ENCODE results near the gene ANO7. TPM values are rescaled to one million over a fixed set of nuclear protein-coding genes. Genes with fewer than 3 reads are reported as not detected.

ANO7 gene
- total RNA-seq, 1 experiment from 2014 or later, result 0.84 TPM

DNA sequence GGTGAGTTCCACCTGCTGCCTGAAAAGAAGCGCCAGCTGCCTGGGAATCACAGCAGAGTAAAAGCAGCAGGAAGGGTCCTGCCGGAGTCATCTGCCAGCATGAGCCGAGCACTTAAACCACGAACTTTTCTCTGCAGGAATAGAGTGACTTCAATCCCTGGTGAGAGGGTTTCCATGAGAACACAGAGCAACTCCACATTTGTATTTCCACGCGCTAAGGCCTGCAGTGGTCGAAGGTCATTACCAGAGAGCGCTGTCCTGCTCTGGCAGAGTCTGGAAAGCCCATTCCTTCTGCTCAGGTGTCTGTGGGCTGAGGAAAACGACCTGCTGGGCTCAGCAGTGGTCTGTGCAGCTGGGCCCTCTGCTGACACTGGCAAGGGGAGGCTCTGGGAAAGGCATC is 45.9 kb upstream of the ANO7 start:
- no peak overlapping the region for H3K4me2 ChIP-seq (ENCODE audit: low read length)
- H3K4me3 ChIP-seq (replicated peaks in 1 of 2; ENCODE audit: low read depth in 1 of 2, low read length in 2 of 2), result no peak overlapping the region
- RAD21 ChIA-PET (ENCODE audit: low non-redundant PET in 1 of 2, low total read pairs in 2 of 2, uncharacterized antibody in 2 of 2, unreplicated experiment in 2 of 2), result no interaction called here
- H2AFZ ChIP-seq (ENCODE audit: low read depth, low read length, poor library complexity, severe bottlenecking), result no peak overlapping the region
- no peaks in the 10 kb centered on the region for H3K27me3 ChIP-seq (ENCODE audit: insufficient read depth, low read length)
- DNase-seq (ENCODE audit: low read depth, low spot score) (no peak), ATAC-seq (no peak)
- H3K36me3 ChIP-seq (ENCODE audit: control insufficient read depth in 1 of 2, insufficient read depth in 2 of 2, low read length in 2 of 2), result peaks cover 0 to 4% of the 10 kb centered on the region in 2 experiments; a peak in 2 of 4 replicates
- intact Hi-C loops (cut with micrococcal nuclease), result no loop called here
- POLR2A ChIA-PET, result no interaction called here
- CTCF ChIA-PET, result no interaction called here
- H3K9me2 ChIP-seq (ENCODE audit: insufficient read depth), result no peaks in the 10 kb centered on the region
- H3K9me3 ChIP-seq (ENCODE audit: control insufficient read depth in 1 of 2, insufficient read depth in 1 of 2, low read depth in 1 of 2, low read length in 2 of 2), result no peaks in the 10 kb centered on the region
- H3K27ac ChIP-seq (ENCODE audit: low read depth, low read length), result no peak overlapping the region
- no peak for TF ChIP-seq POLR2A (IDR thresholded peaks at IDR 0.05; ENCODE audit: borderline replicate concordance, extremely low read depth, insufficient read depth, insufficient read length)
- TF ChIP-seq ZFX (IDR thresholded peaks at IDR 0.05), result no peak
- no peak for TF ChIP-seq SRF (IDR thresholded peaks at IDR 0.05; ENCODE audit: low read depth)
- TF ChIP-seq, protein P1, sequence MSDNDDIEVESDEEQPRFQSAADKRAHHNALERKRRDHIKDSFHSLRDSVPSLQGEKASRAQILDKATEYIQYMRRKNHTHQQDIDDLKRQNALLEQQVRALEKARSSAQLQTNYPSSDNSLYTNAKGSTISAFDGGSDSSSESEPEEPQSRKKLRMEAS (IDR thresholded peaks at IDR 0.05), result no peak
- TF ChIP-seq, protein P2, sequence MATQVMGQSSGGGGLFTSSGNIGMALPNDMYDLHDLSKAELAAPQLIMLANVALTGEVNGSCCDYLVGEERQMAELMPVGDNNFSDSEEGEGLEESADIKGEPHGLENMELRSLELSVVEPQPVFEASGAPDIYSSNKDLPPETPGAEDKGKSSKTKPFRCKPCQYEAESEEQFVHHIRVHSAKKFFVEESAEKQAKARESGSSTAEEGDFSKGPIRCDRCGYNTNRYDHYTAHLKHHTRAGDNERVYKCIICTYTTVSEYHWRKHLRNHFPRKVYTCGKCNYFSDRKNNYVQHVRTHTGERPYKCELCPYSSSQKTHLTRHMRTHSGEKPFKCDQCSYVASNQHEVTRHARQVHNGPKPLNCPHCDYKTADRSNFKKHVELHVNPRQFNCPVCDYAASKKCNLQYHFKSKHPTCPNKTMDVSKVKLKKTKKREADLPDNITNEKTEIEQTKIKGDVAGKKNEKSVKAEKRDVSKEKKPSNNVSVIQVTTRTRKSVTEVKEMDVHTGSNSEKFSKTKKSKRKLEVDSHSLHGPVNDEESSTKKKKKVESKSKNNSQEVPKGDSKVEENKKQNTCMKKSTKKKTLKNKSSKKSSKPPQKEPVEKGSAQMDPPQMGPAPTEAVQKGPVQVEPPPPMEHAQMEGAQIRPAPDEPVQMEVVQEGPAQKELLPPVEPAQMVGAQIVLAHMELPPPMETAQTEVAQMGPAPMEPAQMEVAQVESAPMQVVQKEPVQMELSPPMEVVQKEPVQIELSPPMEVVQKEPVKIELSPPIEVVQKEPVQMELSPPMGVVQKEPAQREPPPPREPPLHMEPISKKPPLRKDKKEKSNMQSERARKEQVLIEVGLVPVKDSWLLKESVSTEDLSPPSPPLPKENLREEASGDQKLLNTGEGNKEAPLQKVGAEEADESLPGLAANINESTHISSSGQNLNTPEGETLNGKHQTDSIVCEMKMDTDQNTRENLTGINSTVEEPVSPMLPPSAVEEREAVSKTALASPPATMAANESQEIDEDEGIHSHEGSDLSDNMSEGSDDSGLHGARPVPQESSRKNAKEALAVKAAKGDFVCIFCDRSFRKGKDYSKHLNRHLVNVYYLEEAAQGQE (IDR thresholded peaks at IDR 0.05; ENCODE audit: low read depth), result no peak
- TF ChIP-seq ZNF274 (IDR thresholded peaks at IDR 0.05; ENCODE audit: low read depth, low read length), result no peak
- TF ChIP-seq TCF7L2 (IDR thresholded peaks at IDR 0.05; ENCODE audit: borderline replicate concordance, extremely low read depth, insufficient read depth, insufficient read length), result no peak
- no peak for TF ChIP-seq EZH2 (IDR thresholded peaks at IDR 0.05)
- TF ChIP-seq CBX3 (IDR thresholded peaks at IDR 0.05; ENCODE audit: low read depth), result no peak
- TF ChIP-seq, protein P3, sequence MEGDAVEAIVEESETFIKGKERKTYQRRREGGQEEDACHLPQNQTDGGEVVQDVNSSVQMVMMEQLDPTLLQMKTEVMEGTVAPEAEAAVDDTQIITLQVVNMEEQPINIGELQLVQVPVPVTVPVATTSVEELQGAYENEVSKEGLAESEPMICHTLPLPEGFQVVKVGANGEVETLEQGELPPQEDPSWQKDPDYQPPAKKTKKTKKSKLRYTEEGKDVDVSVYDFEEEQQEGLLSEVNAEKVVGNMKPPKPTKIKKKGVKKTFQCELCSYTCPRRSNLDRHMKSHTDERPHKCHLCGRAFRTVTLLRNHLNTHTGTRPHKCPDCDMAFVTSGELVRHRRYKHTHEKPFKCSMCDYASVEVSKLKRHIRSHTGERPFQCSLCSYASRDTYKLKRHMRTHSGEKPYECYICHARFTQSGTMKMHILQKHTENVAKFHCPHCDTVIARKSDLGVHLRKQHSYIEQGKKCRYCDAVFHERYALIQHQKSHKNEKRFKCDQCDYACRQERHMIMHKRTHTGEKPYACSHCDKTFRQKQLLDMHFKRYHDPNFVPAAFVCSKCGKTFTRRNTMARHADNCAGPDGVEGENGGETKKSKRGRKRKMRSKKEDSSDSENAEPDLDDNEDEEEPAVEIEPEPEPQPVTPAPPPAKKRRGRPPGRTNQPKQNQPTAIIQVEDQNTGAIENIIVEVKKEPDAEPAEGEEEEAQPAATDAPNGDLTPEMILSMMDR (IDR thresholded peaks at IDR 0.05 in 2 of 3, conservative IDR thresholded peaks at IDR 0.05 in 1 of 3; ENCODE audit: borderline replicate concordance in 1 of 3, insufficient read depth in 1 of 3, low read depth in 2 of 3, low read length in 2 of 3), result no peak
- no peak for TF ChIP-seq YY1 (IDR thresholded peaks at IDR 0.05; ENCODE audit: extremely low read depth, insufficient replicate concordance, low read depth, low read length)
- TF ChIP-seq EZH2phosphoT487 (IDR thresholded peaks at IDR 0.05; ENCODE audit: borderline replicate concordance), result no peak
- TF ChIP-seq CEBPB (IDR thresholded peaks at IDR 0.05; ENCODE audit: low read depth), result no peak
- TF ChIP-seq, protein P4, sequence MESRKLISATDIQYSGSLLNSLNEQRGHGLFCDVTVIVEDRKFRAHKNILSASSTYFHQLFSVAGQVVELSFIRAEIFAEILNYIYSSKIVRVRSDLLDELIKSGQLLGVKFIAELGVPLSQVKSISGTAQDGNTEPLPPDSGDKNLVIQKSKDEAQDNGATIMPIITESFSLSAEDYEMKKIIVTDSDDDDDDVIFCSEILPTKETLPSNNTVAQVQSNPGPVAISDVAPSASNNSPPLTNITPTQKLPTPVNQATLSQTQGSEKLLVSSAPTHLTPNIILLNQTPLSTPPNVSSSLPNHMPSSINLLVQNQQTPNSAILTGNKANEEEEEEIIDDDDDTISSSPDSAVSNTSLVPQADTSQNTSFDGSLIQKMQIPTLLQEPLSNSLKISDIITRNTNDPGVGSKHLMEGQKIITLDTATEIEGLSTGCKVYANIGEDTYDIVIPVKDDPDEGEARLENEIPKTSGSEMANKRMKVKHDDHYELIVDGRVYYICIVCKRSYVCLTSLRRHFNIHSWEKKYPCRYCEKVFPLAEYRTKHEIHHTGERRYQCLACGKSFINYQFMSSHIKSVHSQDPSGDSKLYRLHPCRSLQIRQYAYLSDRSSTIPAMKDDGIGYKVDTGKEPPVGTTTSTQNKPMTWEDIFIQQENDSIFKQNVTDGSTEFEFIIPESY (IDR thresholded peaks at IDR 0.05; ENCODE audit: extremely low read depth, insufficient replicate concordance, low read length), result no peak
- no TSS peak for BruUV-seq (replicated peaks)
- no peak overlapping the region for H3K9ac ChIP-seq (ENCODE audit: low read length)
- peaks cover 30% of the 10 kb centered on the region for H3K79me2 ChIP-seq (ENCODE audit: insufficient read depth, low read length)
- H4K20me1 ChIP-seq (ENCODE audit: insufficient read depth), result no peaks in the 10 kb centered on the region
- no peaks in the 10 kb centered on the region for H3K4me1 ChIP-seq (ENCODE audit: control insufficient read depth in 1 of 2, insufficient read depth in 2 of 2, low read length in 2 of 2)
